Measurements from ENCODE around the gene BLTP1. TPM values are rescaled to one million over a fixed set of nuclear protein-coding genes. Genes with fewer than 3 reads are reported as not detected.

The BLTP1 gene
- total RNA-seq, 1 donor from 2014 or later = 59.6 TPM

DNA sequence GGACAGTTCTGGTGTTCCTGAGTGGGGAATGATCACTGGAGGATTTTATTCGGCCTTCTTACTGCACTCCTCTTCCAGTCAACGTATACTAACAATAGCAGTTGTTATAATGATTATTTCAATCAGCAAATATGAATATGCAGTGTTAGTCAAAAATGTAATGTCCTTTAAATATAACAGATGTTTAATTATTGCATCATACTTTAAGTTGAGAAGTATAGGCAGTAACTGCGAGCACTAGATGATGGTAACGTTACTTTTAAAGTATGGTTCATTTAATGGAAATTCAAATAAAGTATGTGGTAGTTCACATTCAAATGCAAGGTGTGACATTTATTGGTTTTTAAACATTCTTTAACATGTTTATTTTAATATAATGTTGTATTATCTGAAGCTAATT is 5.5 kb upstream of the BLTP1 start:
- TF ChIP-seq CTCF (IDR thresholded peaks at IDR 0.05; ENCODE audit: unreplicated experiment) = no peak
- no peak overlapping the region for H3K27ac Mint-ChIP-seq (ENCODE audit: unreplicated experiment)
- H3K4me3 Mint-ChIP-seq (ENCODE audit: unreplicated experiment) = no peak overlapping the region
- H3K4me1 Mint-ChIP-seq (ENCODE audit: unreplicated experiment) = peaks cover 4% of the 10 kb centered on the region
- DNase-seq (ENCODE audit: low spot score) = no peak
- H3K9me3 Mint-ChIP-seq (ENCODE audit: unreplicated experiment) = no peaks in the 10 kb centered on the region
- no peaks in the 10 kb centered on the region for H3K36me3 Mint-ChIP-seq (ENCODE audit: low read depth, unreplicated experiment)
- no peaks in the 10 kb centered on the region for H3K27me3 Mint-ChIP-seq (ENCODE audit: unreplicated experiment)

DNA sequence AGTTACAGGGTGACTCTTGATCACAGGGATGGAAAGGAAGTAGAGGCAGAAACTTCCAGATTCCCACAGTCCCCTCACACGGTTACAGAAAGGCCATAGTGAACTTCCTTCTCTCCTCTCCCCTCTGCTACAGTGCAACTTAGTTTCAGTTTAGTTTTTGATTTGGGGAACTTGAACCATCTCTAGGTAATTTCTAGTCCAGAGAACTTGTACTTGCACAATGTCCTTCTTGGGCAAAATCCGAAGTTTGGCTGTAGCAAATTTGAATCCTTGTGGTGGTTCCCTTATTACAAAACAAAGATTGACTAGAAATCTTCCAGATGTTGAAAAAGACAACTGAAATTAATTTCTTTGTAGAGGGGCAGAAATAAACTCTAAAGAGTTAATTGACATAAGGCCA is 1.2 kb upstream of the BLTP1 start:
- TF ChIP-seq CTCF (IDR thresholded peaks at IDR 0.05; ENCODE audit: unreplicated experiment) = no peak
- no peak overlapping the region for H3K4me3 Mint-ChIP-seq (ENCODE audit: unreplicated experiment)
- no peak for DNase-seq (ENCODE audit: low spot score)
- H3K4me1 Mint-ChIP-seq (ENCODE audit: unreplicated experiment) = peaks cover 7% of the 10 kb centered on the region
- peaks cover 5% of the 10 kb centered on the region for H3K36me3 Mint-ChIP-seq (ENCODE audit: low read depth, unreplicated experiment)
- no peaks in the 10 kb centered on the region for H3K9me3 Mint-ChIP-seq (ENCODE audit: unreplicated experiment)
- no peak overlapping the region for H3K27ac Mint-ChIP-seq (ENCODE audit: unreplicated experiment)
- H3K27me3 Mint-ChIP-seq (ENCODE audit: unreplicated experiment) = no peaks in the 10 kb centered on the region

- H3K4me1 Mint-ChIP-seq (ENCODE audit: unreplicated experiment) = peaks cover 7% of the 10 kb centered on the region
- H3K4me3 Mint-ChIP-seq (ENCODE audit: unreplicated experiment) = peak overlapping the region; percentile 92
- H3K36me3 Mint-ChIP-seq (ENCODE audit: low read depth, unreplicated experiment) = peaks cover 19% of the 10 kb centered on the region
- no peak for TF ChIP-seq CTCF (IDR thresholded peaks at IDR 0.05; ENCODE audit: unreplicated experiment)
- peak; percentile 42 for DNase-seq (ENCODE audit: low spot score)
- no peaks in the 10 kb centered on the region for H3K27me3 Mint-ChIP-seq (ENCODE audit: unreplicated experiment)
- H3K9me3 Mint-ChIP-seq (ENCODE audit: unreplicated experiment) = no peaks in the 10 kb centered on the region
- no peak overlapping the region for H3K27ac Mint-ChIP-seq (ENCODE audit: unreplicated experiment)
Measured at GRCh38 chr4:122152711-122153226, 638 bp downstream of the BLTP1 start.

- no peaks in the 10 kb centered on the region for H3K27me3 Mint-ChIP-seq (ENCODE audit: unreplicated experiment)
- no peaks in the 10 kb centered on the region for H3K9me3 Mint-ChIP-seq (ENCODE audit: unreplicated experiment)
- peak overlapping the region; percentile 48 for H3K4me3 Mint-ChIP-seq (ENCODE audit: unreplicated experiment)
- peaks cover 3% of the 10 kb centered on the region for H3K4me1 Mint-ChIP-seq (ENCODE audit: unreplicated experiment)
- peaks cover 19% of the 10 kb centered on the region for H3K36me3 Mint-ChIP-seq (ENCODE audit: low read depth, unreplicated experiment)
- DNase-seq (ENCODE audit: low spot score) = no peak
- TF ChIP-seq CTCF (IDR thresholded peaks at IDR 0.05; ENCODE audit: unreplicated experiment) = no peak
- no peak overlapping the region for H3K27ac Mint-ChIP-seq (ENCODE audit: unreplicated experiment)
Measured at GRCh38 chr4:122156819-122157218, 4.7 kb downstream of the BLTP1 start.

DNA sequence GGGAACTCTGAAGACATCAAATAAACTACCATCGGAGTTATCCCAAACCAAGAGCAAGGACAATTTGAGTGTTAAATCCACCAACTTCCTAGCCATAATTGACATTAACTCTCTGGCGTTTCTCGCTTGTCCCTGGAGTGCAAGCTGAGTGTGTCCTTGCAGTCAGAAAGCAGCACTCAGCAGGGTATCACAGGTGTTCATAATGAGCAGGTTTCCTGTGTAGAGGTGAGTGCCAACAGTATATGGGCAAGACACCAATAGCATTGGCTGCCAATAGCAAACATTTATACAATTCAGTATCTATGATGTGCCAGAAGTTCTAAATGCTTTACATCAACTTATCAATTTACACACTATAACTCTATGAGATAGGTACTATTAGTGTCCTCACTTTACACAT is 11.2 kb downstream of the BLTP1 start:
- Mint-ChIP-seq H3K4me1 (ENCODE audit: unreplicated experiment) (peaks cover 9% of the 10 kb centered on the region), H3K9me3 (ENCODE audit: unreplicated experiment) (no peaks in the 10 kb centered on the region), H3K27ac (ENCODE audit: unreplicated experiment) (no peak overlapping the region), H3K27me3 (ENCODE audit: unreplicated experiment) (no peaks in the 10 kb centered on the region), H3K36me3 (ENCODE audit: low read depth, unreplicated experiment) (no peaks in the 10 kb centered on the region), H3K4me3 (ENCODE audit: unreplicated experiment) (no peak overlapping the region)
- TF ChIP-seq CTCF (IDR thresholded peaks at IDR 0.05; ENCODE audit: unreplicated experiment) = no peak
- DNase-seq (ENCODE audit: low spot score) = no peak
